ENCODE results near the gene PSME4.
A peak's percentile ranks its signal among the peaks of the same experiment; 100 is the strongest.

PSME4 gene

DNA sequence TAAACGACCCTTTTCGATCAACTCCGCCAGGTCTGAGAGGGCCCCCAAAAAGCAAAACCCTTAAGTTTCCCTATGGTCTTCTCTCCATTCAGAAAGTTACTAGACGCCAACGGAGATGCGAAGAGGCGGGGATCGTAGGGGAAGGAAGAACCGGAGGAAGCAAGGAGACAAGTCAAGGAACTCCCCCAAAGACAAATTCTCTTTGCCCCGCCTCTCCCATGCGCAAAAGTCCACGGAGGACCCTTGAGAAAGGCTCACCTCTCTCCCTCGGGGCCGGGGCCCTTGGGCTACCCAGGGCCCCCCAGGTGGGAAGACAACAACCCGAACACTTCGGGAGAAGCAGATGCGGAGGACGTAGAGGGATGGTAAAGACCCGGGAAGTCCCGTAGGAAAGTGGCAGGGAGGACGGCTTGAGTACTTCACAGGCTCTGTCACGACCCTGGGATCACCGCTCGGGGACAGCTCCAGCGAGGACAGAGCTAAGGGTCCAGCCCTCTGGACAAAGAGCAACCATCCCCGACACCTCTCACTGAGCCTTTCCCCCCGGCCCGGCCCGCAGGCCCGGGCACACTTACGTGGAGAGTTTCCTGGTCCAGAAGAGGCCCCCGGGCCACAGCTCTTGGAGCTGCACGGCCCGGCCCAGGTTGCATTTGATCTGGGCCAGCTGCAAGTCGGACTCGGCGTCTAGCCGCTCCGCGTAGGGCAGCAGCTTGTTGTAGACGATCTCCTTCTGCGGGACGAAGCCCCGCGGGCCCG, 647 bp downstream of the PSME4 start:
- H3K4me1 ChIP-seq (ENCODE audit: low read length), result peaks cover 9% of the 10 kb centered on the region
- TF ChIP-seq EZH2phosphoT487 (IDR thresholded peaks at IDR 0.05; ENCODE audit: low read length) (no peak), EZH2 (optimal IDR thresholded peaks at IDR 0.05; ENCODE audit: low read depth, low read length) (no peak)
- TF ChIP-seq, protein P1, sequence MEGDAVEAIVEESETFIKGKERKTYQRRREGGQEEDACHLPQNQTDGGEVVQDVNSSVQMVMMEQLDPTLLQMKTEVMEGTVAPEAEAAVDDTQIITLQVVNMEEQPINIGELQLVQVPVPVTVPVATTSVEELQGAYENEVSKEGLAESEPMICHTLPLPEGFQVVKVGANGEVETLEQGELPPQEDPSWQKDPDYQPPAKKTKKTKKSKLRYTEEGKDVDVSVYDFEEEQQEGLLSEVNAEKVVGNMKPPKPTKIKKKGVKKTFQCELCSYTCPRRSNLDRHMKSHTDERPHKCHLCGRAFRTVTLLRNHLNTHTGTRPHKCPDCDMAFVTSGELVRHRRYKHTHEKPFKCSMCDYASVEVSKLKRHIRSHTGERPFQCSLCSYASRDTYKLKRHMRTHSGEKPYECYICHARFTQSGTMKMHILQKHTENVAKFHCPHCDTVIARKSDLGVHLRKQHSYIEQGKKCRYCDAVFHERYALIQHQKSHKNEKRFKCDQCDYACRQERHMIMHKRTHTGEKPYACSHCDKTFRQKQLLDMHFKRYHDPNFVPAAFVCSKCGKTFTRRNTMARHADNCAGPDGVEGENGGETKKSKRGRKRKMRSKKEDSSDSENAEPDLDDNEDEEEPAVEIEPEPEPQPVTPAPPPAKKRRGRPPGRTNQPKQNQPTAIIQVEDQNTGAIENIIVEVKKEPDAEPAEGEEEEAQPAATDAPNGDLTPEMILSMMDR (IDR thresholded peaks at IDR 0.05; ENCODE audit: low read length), result no peak
- H3K9ac ChIP-seq (ENCODE audit: low read length), result peak overlapping the region; percentile 71
- peaks cover 62% of the 10 kb centered on the region for H3K79me2 ChIP-seq (ENCODE audit: low read length)
- no peaks in the 10 kb centered on the region; the same call in 1 of the 2 replicates for H4K20me1 ChIP-seq (ENCODE audit: insufficient read depth, low read length)
- no peaks in the 10 kb centered on the region for H3K27me3 ChIP-seq (replicated peaks; ENCODE audit: insufficient read depth, low read length)
- no peaks in the 10 kb centered on the region for H3K36me3 ChIP-seq (replicated peaks; ENCODE audit: insufficient read depth, low read length)
- H3K27ac ChIP-seq (ENCODE audit: low read length), result peak overlapping the region; percentile 68
- no peaks in the 10 kb centered on the region for H3K9me2 ChIP-seq (replicated peaks; ENCODE audit: insufficient read depth, low read length)
- peak overlapping the region; percentile 99 for H3K4me3 ChIP-seq (ENCODE audit: low read length)
- H2AFZ ChIP-seq (ENCODE audit: low read length), result peak overlapping the region; percentile 61
- H3K4me2 ChIP-seq (ENCODE audit: low read depth, low read length), result peak overlapping the region; percentile 79
- peak; percentile 24 for DNase-seq
- peaks cover 13% of the 10 kb centered on the region; the same call in 1 of the 2 replicates for H3F3A ChIP-seq (ENCODE audit: insufficient read depth, low read length)
- H3K9me3 ChIP-seq (replicated peaks; ENCODE audit: insufficient read depth, low read length), result no peaks in the 10 kb centered on the region

DNA sequence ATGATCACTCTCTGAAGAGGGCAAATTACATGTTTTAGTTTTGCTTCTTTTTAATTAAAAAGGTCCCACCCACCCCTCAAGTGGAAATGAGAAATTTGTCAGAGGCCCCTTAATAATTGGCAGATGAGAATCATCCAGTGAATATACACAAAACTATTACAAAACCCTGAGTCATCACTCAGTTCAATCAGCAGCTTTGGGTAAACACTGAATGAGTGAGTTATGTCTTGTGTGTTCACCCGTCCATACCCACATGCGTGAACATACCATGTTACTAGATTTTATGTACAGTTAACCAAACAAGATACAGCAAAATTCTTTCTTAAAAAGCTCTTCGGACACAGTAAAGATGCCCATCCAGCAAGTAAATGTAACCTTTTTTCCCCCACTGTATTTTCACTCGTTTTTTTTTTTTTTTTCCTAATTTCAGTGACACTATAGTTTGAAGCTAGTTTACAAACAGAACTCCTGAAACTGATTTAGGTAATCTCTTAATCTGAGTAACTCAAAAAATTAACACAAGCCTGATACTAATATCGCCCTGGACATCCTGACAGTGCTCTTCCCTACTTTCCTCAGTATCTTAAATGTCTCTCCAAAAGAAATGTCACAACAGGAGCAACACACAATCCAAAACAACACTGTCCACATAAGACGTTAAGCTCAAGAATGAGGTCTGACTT, 1.4 kb downstream of the PSME4 start:
- Histone ChIP-seq H3K27ac (ENCODE audit: low read length) (peak overlapping the region; percentile 68; the same call in 1 of the 2 replicates), H3K9me3 (replicated peaks; ENCODE audit: insufficient read depth, low read length) (no peaks in the 10 kb centered on the region), H3K27me3 (replicated peaks; ENCODE audit: insufficient read depth, low read length) (no peaks in the 10 kb centered on the region), H3K4me1 (ENCODE audit: low read length) (peaks cover 16% of the 10 kb centered on the region), H3K79me2 (ENCODE audit: low read length) (peaks cover 69% of the 10 kb centered on the region), H3K36me3 (replicated peaks; ENCODE audit: insufficient read depth, low read length) (no peaks in the 10 kb centered on the region), H3K9me2 (replicated peaks; ENCODE audit: insufficient read depth, low read length) (no peaks in the 10 kb centered on the region), H3K4me2 (ENCODE audit: low read depth, low read length) (peak overlapping the region; percentile 79), H3F3A (ENCODE audit: insufficient read depth, low read length) (peaks cover 13% of the 10 kb centered on the region; the same call in 1 of the 2 replicates), H4K20me1 (ENCODE audit: insufficient read depth, low read length) (peaks cover 3% of the 10 kb centered on the region; the same call in 1 of the 2 replicates), H2AFZ (ENCODE audit: low read length) (no peak overlapping the region), H3K4me3 (ENCODE audit: low read length) (peak overlapping the region; percentile 99), H3K9ac (ENCODE audit: low read length) (peak overlapping the region; percentile 71)
- DNase-seq, result peak; percentile 40
- no peak for TF ChIP-seq EZH2phosphoT487 (IDR thresholded peaks at IDR 0.05; ENCODE audit: low read length)
- TF ChIP-seq EZH2 (optimal IDR thresholded peaks at IDR 0.05; ENCODE audit: low read depth, low read length), result no peak
- TF ChIP-seq, protein P1 (IDR thresholded peaks at IDR 0.05; ENCODE audit: low read length), result no peak

DNA sequence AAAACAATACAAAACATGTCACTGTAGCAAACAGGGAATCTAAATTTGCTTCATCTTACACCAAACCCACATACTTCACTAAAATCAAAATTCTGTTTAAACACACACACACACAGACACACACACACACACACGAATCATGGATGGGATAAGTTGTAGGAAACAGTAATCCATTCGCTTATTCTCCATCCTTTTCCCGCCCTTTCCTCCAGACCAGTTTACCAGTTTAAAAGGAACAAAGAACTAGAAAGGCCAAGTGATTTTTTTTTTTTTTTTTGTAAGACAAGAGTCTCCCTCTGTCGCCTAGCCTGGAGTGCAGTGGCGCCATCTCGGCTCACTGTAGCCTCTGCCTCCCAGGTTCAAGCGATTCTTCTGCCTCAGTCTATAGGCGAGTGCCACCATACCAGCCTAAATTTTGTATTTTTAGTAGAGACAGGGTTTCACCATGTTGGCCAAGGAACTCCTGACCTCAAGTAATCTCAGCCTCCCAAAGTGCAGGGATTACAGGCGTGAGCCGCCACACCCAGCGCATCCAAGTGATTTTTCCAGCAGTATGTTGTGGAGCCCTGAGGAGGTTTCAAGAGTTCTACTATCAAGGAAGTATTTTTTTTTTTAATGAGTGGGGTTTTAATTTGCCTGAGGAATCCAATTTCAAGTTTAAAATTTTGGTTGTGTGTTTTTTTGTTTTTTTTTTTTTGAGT, 5.7 kb downstream of the PSME4 start:
- no peak overlapping the region for H3K27ac ChIP-seq (ENCODE audit: low read length)
- peaks cover 11% of the 10 kb centered on the region; the same call in 1 of the 2 replicates for H4K20me1 ChIP-seq (ENCODE audit: insufficient read depth, low read length)

More for the DNA sequence above, 5.7 kb downstream of the PSME4 start:
- Histone ChIP-seq H3K79me2 (ENCODE audit: low read length) (peaks cover 100% of the 10 kb centered on the region), H2AFZ (ENCODE audit: low read length) (no peak overlapping the region), H3K9me3 (replicated peaks; ENCODE audit: insufficient read depth, low read length) (no peaks in the 10 kb centered on the region), H3K27me3 (replicated peaks; ENCODE audit: insufficient read depth, low read length) (no peaks in the 10 kb centered on the region), H3F3A (ENCODE audit: insufficient read depth, low read length) (peaks cover 10% of the 10 kb centered on the region; the same call in 1 of the 2 replicates), H3K4me1 (ENCODE audit: low read length) (peaks cover 22% of the 10 kb centered on the region), H3K9ac (ENCODE audit: low read length) (no peak overlapping the region), H3K4me2 (ENCODE audit: low read depth, low read length) (peak overlapping the region; percentile 25; the same call in 1 of the 2 replicates), H3K36me3 (replicated peaks; ENCODE audit: insufficient read depth, low read length) (no peaks in the 10 kb centered on the region), H3K4me3 (ENCODE audit: low read length) (no peak overlapping the region), H3K9me2 (replicated peaks; ENCODE audit: insufficient read depth, low read length) (no peaks in the 10 kb centered on the region)
- no peak for DNase-seq
- no peak for TF ChIP-seq EZH2phosphoT487 (IDR thresholded peaks at IDR 0.05; ENCODE audit: low read length)
